Measurements from ENCODE around the gene PIK3R1.

The PIK3R1 gene

GRCh38 chr5:68225911-68226545 lies 10.5 kb downstream of the PIK3R1 start:
- Histone ChIP-seq H3K9me3 (no peaks in the 10 kb centered on the region), H3K27me3 (no peaks in the 10 kb centered on the region), H3K36me3 (peaks cover 14% of the 10 kb centered on the region), H3K4me1 (no peaks in the 10 kb centered on the region), H3K4me3 (ENCODE audit: low read depth, low read length) (no peak overlapping the region)
- DNase-seq, result no peak
- TF ChIP-seq CTCF (IDR thresholded peaks at IDR 0.05; ENCODE audit: low read depth, low read length), result no peak

- Histone ChIP-seq H3K27me3 (no peaks in the 10 kb centered on the region), H3K36me3 (peaks cover 18% of the 10 kb centered on the region), H3K9me3 (no peaks in the 10 kb centered on the region), H3K4me1 (peaks cover 3% of the 10 kb centered on the region; the same call in 1 of the 2 replicates), H3K4me3 (ENCODE audit: low read depth, low read length) (no peak overlapping the region)
- TF ChIP-seq CTCF (IDR thresholded peaks at IDR 0.05; ENCODE audit: low read depth, low read length), result no peak
- no peak for DNase-seq
Observed at GRCh38 chr5:68226546-68227073, 11.1 kb downstream of the PIK3R1 start.

GRCh38 chr5:68227532-68228160 lies 12.1 kb downstream of the PIK3R1 start:
- Histone ChIP-seq H3K9me3 (no peaks in the 10 kb centered on the region), H3K36me3 (peaks cover 20% of the 10 kb centered on the region), H3K27me3 (no peaks in the 10 kb centered on the region), H3K4me1 (peaks cover 13% of the 10 kb centered on the region), H3K4me3 (ENCODE audit: low read depth, low read length) (no peak overlapping the region)
- no peak for DNase-seq
- TF ChIP-seq CTCF (IDR thresholded peaks at IDR 0.05; ENCODE audit: low read depth, low read length), result no peak

GRCh38 chr5:68229416-68229815 lies 13.9 kb downstream of the PIK3R1 start:
- H3K4me3 ChIP-seq (ENCODE audit: low read depth, low read length), result no peak overlapping the region
- H3K27me3 ChIP-seq, result no peaks in the 10 kb centered on the region
- peaks cover 13% of the 10 kb centered on the region for H3K4me1 ChIP-seq
- TF ChIP-seq CTCF (IDR thresholded peaks at IDR 0.05; ENCODE audit: low read depth, low read length), result no peak
- peaks cover 20% of the 10 kb centered on the region for H3K36me3 ChIP-seq
- H3K9me3 ChIP-seq, result no peaks in the 10 kb centered on the region
- no peak for DNase-seq

- no peak overlapping the region for H3K4me3 ChIP-seq (ENCODE audit: low read depth, low read length)
- H3K9me3 ChIP-seq, result no peaks in the 10 kb centered on the region
- DNase-seq, result no peak
- no peaks in the 10 kb centered on the region for H3K27me3 ChIP-seq
- peaks cover 20% of the 10 kb centered on the region for H3K36me3 ChIP-seq
- TF ChIP-seq CTCF (IDR thresholded peaks at IDR 0.05; ENCODE audit: low read depth, low read length), result no peak
- H3K4me1 ChIP-seq, result peaks cover 13% of the 10 kb centered on the region
Observed at GRCh38 chr5:68230285-68230684, 14.7 kb downstream of the PIK3R1 start.
